GM23338 (cell line): ENCODE measurements around the gene ZSWIM9. TPM values are rescaled to one million over a fixed set of nuclear protein-coding genes. Genes with fewer than 3 reads are reported as not detected.

Source experiments
- ATAC-seq: fragments of 200-7000 bp; cut with Tn5 transposase; 3 replicates; pipeline ENCODE4 v1.9.1; 2020
- DNase-seq: peaks from one replicate; pipeline ENCODE4 v3.0.0-alpha.2; 2015; ENCODE audit warnings: low spot score
- H2AFZ ChIP-seq: fragments of 200-600 bp; sonication (generic); 2 replicates; pipeline ENCODE4 v1.8.0; 2016; ENCODE audit warnings: antibody characterized with exemption, mild to moderate bottlenecking, moderate library complexity
- H3F3A ChIP-seq: fragments of 200-600 bp; sonication (generic); replicated peaks from 2 replicates; pipeline ENCODE4 v1.8.0; 2017; ENCODE audit warnings: antibody characterized with exemption, mixed run types, low read depth
- H3K27ac ChIP-seq: fragments of 200-600 bp; sonication (generic); 2 replicates; pipeline ENCODE4 v1.6.1; 2016; ENCODE audit warnings: low read depth
- H3K27me3 ChIP-seq: fragments of 200-600 bp; sonication (generic); 2 replicates; pipeline ENCODE4 v1.8.0; 2016; ENCODE audit warnings: mild to moderate bottlenecking, mixed run types, moderate library complexity; ENCODE audit not compliant: insufficient read depth
- H3K36me3 ChIP-seq: fragments of 200-600 bp; sonication (generic); 2 replicates; pipeline ENCODE4 v1.8.0; 2016; ENCODE audit warnings: mild to moderate bottlenecking; ENCODE audit not compliant: insufficient read depth
- H3K4me1 ChIP-seq: fragments of 200-600 bp; sonication (generic); 2 replicates; pipeline ENCODE4 v1.8.0; 2016; ENCODE audit warnings: mild to moderate bottlenecking, moderate library complexity; ENCODE audit not compliant: insufficient read depth
- H3K4me2 ChIP-seq: fragments of 200-600 bp; sonication (generic); 2 replicates; pipeline ENCODE4 v1.7.1; 2017; ENCODE audit warnings: mixed run types
- H3K4me3 ChIP-seq: fragments of 200-600 bp; sonication (generic); 2 replicates; pipeline ENCODE4 v1.6.1; 2016; ENCODE audit warnings: mixed run types
- H3K79me2 ChIP-seq: fragments of 200-600 bp; sonication (generic); replicated peaks from 2 replicates; pipeline ENCODE4 v1.8.0; 2017; ENCODE audit warnings: mild to moderate bottlenecking; ENCODE audit not compliant: insufficient read depth
- H3K9me2 ChIP-seq: fragments of 200-600 bp; sonication (generic); 2 replicates; pipeline ENCODE4 v1.8.0; 2017; ENCODE audit not compliant: insufficient read depth
- H4K20me1 ChIP-seq: fragments of 200-600 bp; sonication (generic); replicated peaks from 2 replicates; pipeline ENCODE4 v1.8.0; 2017; ENCODE audit warnings: mild to moderate bottlenecking; ENCODE audit not compliant: insufficient read depth
- H3K27ac Mint-ChIP-seq: 2 replicates; pipeline ENCODE4 v1.8.0; 2020; ENCODE audit warnings: inconsistent platforms, mild to moderate bottlenecking, moderate library complexity, mixed read lengths
- H3K27me3 Mint-ChIP-seq: 3 replicates; pipeline ENCODE4 v1.8.0; 2022; ENCODE audit warnings: low read depth, mild to moderate bottlenecking, moderate library complexity, mixed read lengths, inconsistent platforms; ENCODE audit not compliant: insufficient read depth, poor library complexity
- H3K36me3 Mint-ChIP-seq: 3 replicates; pipeline ENCODE4 v1.8.0; 2021; ENCODE audit warnings: low read depth, mild to moderate bottlenecking, inconsistent platforms, moderate library complexity, mixed read lengths
- H3K4me1 Mint-ChIP-seq: 3 replicates; pipeline ENCODE4 v1.8.0; 2020; ENCODE audit warnings: mild to moderate bottlenecking, inconsistent platforms, mixed read lengths
- H3K4me3 Mint-ChIP-seq: 3 replicates; pipeline ENCODE4 v1.8.0; 2021; ENCODE audit warnings: moderate library complexity, mild to moderate bottlenecking, inconsistent platforms, mixed read lengths
- H3K9me3 Mint-ChIP-seq: 3 replicates; pipeline ENCODE4 v1.8.0; 2020; ENCODE audit warnings: moderate library complexity, mild to moderate bottlenecking, inconsistent platforms, mixed read lengths
- CREB1 ChIP-seq: fragments of 250-450 bp; sonication (Bioruptor Pico); IDR thresholded peaks from 2 replicates; pipeline ENCODE4 v1.5.0; 2020; ENCODE audit warnings: low read depth, mild to moderate bottlenecking, moderate library complexity
- CTCF ChIP-seq, 2 experiments: fragments of 200-600 bp in 1 of 2; sonication (generic) in 1 of 2; conservative IDR thresholded peaks; 2 replicates each; pipeline versions ENCODE4 v1.5.1 to v1.6.1; 2016 to 2017; ENCODE audit warnings: antibody characterized with exemption in 2 of 2, low read depth in 2 of 2, mild to moderate bottlenecking in 2 of 2, moderate library complexity in 1 of 2
- ETS1 ChIP-seq: IDR thresholded peaks from 2 replicates; pipeline ENCODE4 v1.6.1; 2016; ENCODE audit warnings: antibody characterized with exemption
- EZH2 ChIP-seq: fragments of 200-600 bp; sonication (generic); IDR thresholded peaks from one replicate; pipeline ENCODE4 v1.8.0; 2017; ENCODE audit warnings: antibody characterized with exemption, mild to moderate bottlenecking, low read depth; ENCODE audit not compliant: unreplicated experiment
- EZH2phosphoT487 ChIP-seq: fragments of 200-600 bp; sonication (generic); IDR thresholded peaks from one replicate; pipeline ENCODE4 v1.8.1; 2018; ENCODE audit warnings: antibody characterized with exemption; ENCODE audit not compliant: unreplicated experiment
- JUNB ChIP-seq: IDR thresholded peaks from one replicate; pipeline ENCODE4 v1.6.1; 2016; ENCODE audit warnings: antibody characterized with exemption; ENCODE audit not compliant: unreplicated experiment
- NANOG ChIP-seq: IDR thresholded peaks from 2 replicates; pipeline ENCODE4 v1.6.1; 2016; ENCODE audit warnings: antibody characterized with exemption, borderline replicate concordance
- POLR2AphosphoS5 ChIP-seq: IDR thresholded peaks from 2 replicates; pipeline ENCODE4 v1.6.1; 2016; ENCODE audit warnings: antibody characterized with exemption, low read depth
- REST ChIP-seq: IDR thresholded peaks from one replicate; pipeline ENCODE4 v1.6.1; 2018; ENCODE audit warnings: antibody characterized with exemption; ENCODE audit not compliant: unreplicated experiment
- STAT1 ChIP-seq: IDR thresholded peaks from one replicate; pipeline ENCODE4 v1.6.1; 2016; ENCODE audit warnings: antibody characterized with exemption; ENCODE audit not compliant: unreplicated experiment
- ZNF114 ChIP-seq: fragments of 250-450 bp; sonication (Bioruptor Pico); IDR thresholded peaks from 2 replicates; pipeline ENCODE4 v1.5.0; 2020; ENCODE audit warnings: mild to moderate bottlenecking, moderate library complexity
- ZNF331 ChIP-seq: fragments of 250-450 bp; sonication (Bioruptor Pico); IDR thresholded peaks from 2 replicates; pipeline ENCODE4 v1.5.0; 2020; ENCODE audit warnings: low read depth, mild to moderate bottlenecking, moderate library complexity
- ZNF462 ChIP-seq: fragments of 250-450 bp; sonication (Bioruptor Pico); IDR thresholded peaks from 2 replicates; pipeline ENCODE4 v1.5.0; 2020; ENCODE audit warnings: mild to moderate bottlenecking, moderate library complexity
- polyA plus RNA-seq: library from polyadenylated mRNA; unstranded; fragments of >200 nt; fragmentation: Nextera tagmentation; extraction: Ambion mirVana; gene quantifications from 2 replicates; pipeline ENCODE4 v1.2.1, GENCODE V29; 2016
- total RNA-seq: library from RNA; depleted of rRNA; stranded (reverse); fragments of >200 nt; shearing (Covaris generic); gene quantifications from 2 replicates; pipeline ENCODE4 v1.2.3, GENCODE V29; 2014

Gene ZSWIM9
- total and polyA plus RNA-seq, 2 experiments from 2014 or later, result 2.9 to 9.1 TPM

- ATAC-seq (no peak), DNase-seq (no peak)
- no peak overlapping the region for H3K4me3 ChIP-seq
- no peaks in the 10 kb centered on the region for H3K9me3 Mint-ChIP-seq
- H3K27me3 ChIP-seq, result no peaks in the 10 kb centered on the region
- no peak overlapping the region for H2AFZ ChIP-seq
- no peak overlapping the region for H3K4me2 ChIP-seq
- no peak overlapping the region for H3K4me3 Mint-ChIP-seq
- peaks cover 4% of the 10 kb centered on the region for H3K36me3 ChIP-seq
- H3F3A ChIP-seq, result no peaks in the 10 kb centered on the region
- peaks cover 9% of the 10 kb centered on the region for H3K4me1 Mint-ChIP-seq
- H3K27ac Mint-ChIP-seq, result no peak overlapping the region
- no peak for TF ChIP-seq CTCF (conservative IDR thresholded peaks at IDR 0.05; ENCODE audit: low read depth in 2 of 2)
- TF ChIP-seq REST, result no peak
- TF ChIP-seq EZH2, result no peak
- TF ChIP-seq ZNF114 (CRISPR knock-in tag), result no peak
- no peak for TF ChIP-seq ZNF331
- TF ChIP-seq ETS1, result no peak
- TF ChIP-seq CREB1 (CRISPR knock-in tag), result no peak
- no peak for TF ChIP-seq JUNB
- TF ChIP-seq POLR2AphosphoS5, result no peak
- no peak for TF ChIP-seq ZNF462 (CRISPR knock-in tag)
- TF ChIP-seq EZH2phosphoT487, result no peak
- TF ChIP-seq NANOG, result no peak
- no peak for TF ChIP-seq STAT1
- H3K79me2 ChIP-seq, result no peaks in the 10 kb centered on the region
- peaks cover 3% of the 10 kb centered on the region; the same call in 1 of the 2 replicates for H4K20me1 ChIP-seq
- no peaks in the 10 kb centered on the region for H3K27me3 Mint-ChIP-seq
- no peaks in the 10 kb centered on the region for H3K9me2 ChIP-seq
- peaks cover 14% of the 10 kb centered on the region for H3K36me3 Mint-ChIP-seq
- H3K27ac ChIP-seq, result no peak overlapping the region
- H3K4me1 ChIP-seq, result no peaks in the 10 kb centered on the region; the same call in 1 of the 2 replicates
These were observed 76.7 kb downstream of the ZSWIM9 start for GRCh38 chr19:48247212-48247611.
